Activated CD8-positive, alpha-beta T cell treated with anti-CD3 and anti-CD28 coated beads for 36 hours (primary cell): ENCODE measurements around the gene DIPK1A. TPM values are rescaled to one million over a fixed set of nuclear protein-coding genes. Genes with fewer than 3 reads are reported as not detected.
"Not testable (repeated sequence)": the region's sequence is repeated elsewhere in the genome, so short reads cannot be mapped to it uniquely, and the experiment has no call there.

Experiments used
- ATAC-seq: fragments of 200-7000 bp; cut with Tn5 transposase; one replicate; pipeline ENCODE4 v1.10.0; 2021; ENCODE audit warnings: mild to moderate bottlenecking, moderate library complexity
- CTCF ChIA-PET: fragments of 350-600 bp; sonication (Branson Sonifier 250); formaldehyde crosslinking; loops from one replicate; lab custom pipeline; 2021; ENCODE audit warnings: antibody characterized with exemption; lab: Charles Lee
- POLR2A ChIA-PET: fragments of 350-600 bp; sonication (Branson Sonifier 250); formaldehyde crosslinking; loops from one replicate; lab custom pipeline; 2021; ENCODE audit warnings: antibody characterized with exemption; lab: Charles Lee
- DNase-seq: peaks from one replicate; pipeline ENCODE4 v3.0.0-alpha.2; 2020
- H3K27ac Mint-ChIP-seq: one replicate; pipeline ENCODE4 v1.8.0; 2021; ENCODE audit warnings: mild to moderate bottlenecking, mixed read lengths
- H3K27me3 Mint-ChIP-seq: one replicate; pipeline ENCODE4 v1.8.0; 2021; ENCODE audit warnings: mixed read lengths
- H3K36me3 Mint-ChIP-seq: one replicate; pipeline ENCODE4 v1.8.0; 2021; ENCODE audit warnings: low read depth, mixed read lengths
- H3K4me1 Mint-ChIP-seq: one replicate; pipeline ENCODE4 v1.8.0; 2021; ENCODE audit warnings: low read depth, mixed read lengths
- H3K4me3 Mint-ChIP-seq: one replicate; pipeline ENCODE4 v1.8.0; 2021; ENCODE audit warnings: mild to moderate bottlenecking, moderate library complexity, mixed read lengths
- H3K9me3 Mint-ChIP-seq: one replicate; pipeline ENCODE4 v1.8.0; 2021; ENCODE audit warnings: mixed read lengths
- intact Hi-C: fragments of 100-400 bp; cut with micrococcal nuclease; formaldehyde crosslinking; loops from one replicate; pipeline ENCODE4 v1.10.0; 2022
- total RNA-seq, 2 experiments: library from RNA; stranded (reverse); gene quantifications; one replicate each; pipeline ENCODE4 v1.2.3, GENCODE V29; 2021
- TF ChIP-seq, protein P1 (sequence below): fragments of 200-600 bp; IDR thresholded peaks from one replicate; pipeline ENCODE4 v1.8.0; 2022; ENCODE audit warnings: antibody characterized with exemption, mild to moderate bottlenecking

The DIPK1A gene
- total RNA-seq, 2 experiments from 2014 or later: 8.1 to 9.0 TPM

DNA sequence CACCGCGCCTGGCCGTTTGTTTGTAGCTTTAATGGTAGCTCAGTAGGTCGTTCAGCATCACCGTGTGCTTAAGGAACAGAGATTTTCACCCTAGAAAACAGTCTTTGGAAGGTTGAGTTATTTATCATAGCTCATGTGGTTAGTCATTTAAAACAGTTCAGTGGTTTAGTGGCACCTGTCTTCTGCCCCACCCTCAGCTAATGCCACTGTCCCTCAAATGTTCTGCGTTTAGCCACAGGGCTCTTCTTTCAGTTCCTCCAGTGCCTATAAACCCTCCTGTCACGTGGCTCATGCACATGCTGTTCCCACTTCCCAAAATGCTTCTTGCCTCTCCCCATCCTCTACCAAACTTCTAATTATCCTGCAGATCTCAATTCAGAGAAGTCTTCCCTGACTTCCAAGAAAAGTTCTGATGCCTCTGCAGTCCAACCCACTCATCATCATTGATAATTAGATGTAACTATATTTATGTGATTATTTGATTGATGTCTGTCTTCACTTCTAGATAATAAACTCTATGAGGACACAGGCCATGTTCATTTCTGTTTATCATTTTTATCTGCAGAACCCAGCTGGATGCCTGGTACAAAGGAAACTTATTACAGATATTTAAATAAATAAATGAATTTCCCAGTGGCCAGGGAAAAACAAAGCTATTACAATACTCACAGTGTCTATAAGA, 14.4 kb upstream of the DIPK1A start:
- Mint-ChIP-seq H3K9me3 (no peaks in the 10 kb centered on the region), H3K36me3 (no peaks in the 10 kb centered on the region), H3K27ac (peak overlapping the region; percentile 95), H3K27me3 (no peaks in the 10 kb centered on the region), H3K4me3 (no peak overlapping the region), H3K4me1 (peaks cover 73% of the 10 kb centered on the region)
- intact Hi-C loops: no loop called here
- POLR2A ChIA-PET: interaction anchor here (0.6 to 2.1 kb wide), 4 partner anchors 10 to 194 kb away, joined by 3 to 21 read pairs (median 4); partner anchors contain the start of gene DIPK1A
- CTCF ChIA-PET: interaction anchor here (0.9 to 22.8 kb wide), 9 partner anchors 7 to 144 kb away, joined by 3 to 492 read pairs (median 4); partner anchors contain the start of gene RPL5
- DNase-seq (peak; percentile 48), ATAC-seq (peak; percentile 12)
- TF ChIP-seq, protein P1, sequence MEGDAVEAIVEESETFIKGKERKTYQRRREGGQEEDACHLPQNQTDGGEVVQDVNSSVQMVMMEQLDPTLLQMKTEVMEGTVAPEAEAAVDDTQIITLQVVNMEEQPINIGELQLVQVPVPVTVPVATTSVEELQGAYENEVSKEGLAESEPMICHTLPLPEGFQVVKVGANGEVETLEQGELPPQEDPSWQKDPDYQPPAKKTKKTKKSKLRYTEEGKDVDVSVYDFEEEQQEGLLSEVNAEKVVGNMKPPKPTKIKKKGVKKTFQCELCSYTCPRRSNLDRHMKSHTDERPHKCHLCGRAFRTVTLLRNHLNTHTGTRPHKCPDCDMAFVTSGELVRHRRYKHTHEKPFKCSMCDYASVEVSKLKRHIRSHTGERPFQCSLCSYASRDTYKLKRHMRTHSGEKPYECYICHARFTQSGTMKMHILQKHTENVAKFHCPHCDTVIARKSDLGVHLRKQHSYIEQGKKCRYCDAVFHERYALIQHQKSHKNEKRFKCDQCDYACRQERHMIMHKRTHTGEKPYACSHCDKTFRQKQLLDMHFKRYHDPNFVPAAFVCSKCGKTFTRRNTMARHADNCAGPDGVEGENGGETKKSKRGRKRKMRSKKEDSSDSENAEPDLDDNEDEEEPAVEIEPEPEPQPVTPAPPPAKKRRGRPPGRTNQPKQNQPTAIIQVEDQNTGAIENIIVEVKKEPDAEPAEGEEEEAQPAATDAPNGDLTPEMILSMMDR: no peak

DNA sequence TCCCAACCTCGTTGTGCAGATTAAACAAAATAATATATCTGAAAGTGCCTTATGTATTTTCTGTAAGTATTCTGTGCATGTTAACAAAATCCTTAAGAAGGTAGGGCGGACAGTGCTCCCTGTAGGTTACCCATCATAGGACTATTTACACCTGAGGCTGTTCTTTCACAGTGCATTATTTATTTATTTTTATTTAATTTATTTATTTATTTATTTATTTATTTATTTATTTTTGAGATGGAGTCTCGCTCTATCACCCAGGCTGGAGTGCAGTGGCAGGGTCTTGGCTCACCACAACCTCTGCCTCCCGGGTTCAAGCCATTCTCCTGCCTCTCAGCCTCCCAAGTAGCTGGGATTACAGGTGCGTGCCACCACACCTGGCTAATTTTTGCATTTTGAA, 12.8 kb upstream of the DIPK1A start:
- ATAC-seq, H3K4me3 Mint-ChIP-seq, intact Hi-C loops, DNase-seq, H3K9me3 Mint-ChIP-seq, H3K27me3 Mint-ChIP-seq, H3K36me3 Mint-ChIP-seq: not testable (repeated sequence)
- H3K4me1 Mint-ChIP-seq: peaks cover 68% of the 10 kb centered on the region
- H3K27ac Mint-ChIP-seq: peak overlapping the region; percentile 94
- ChIA-PET POLR2A (interaction anchor here (1.8 kb wide), 1 partner anchor 12 kb away, joined by 9 read pairs; the partner anchor contains the start of gene DIPK1A), CTCF (interaction anchor here (0.8 to 22.8 kb wide), 3 partner anchors 16 to 115 kb away, joined by 3 to 492 read pairs (median 5); no protein-coding TSS in a partner anchor)

DNA sequence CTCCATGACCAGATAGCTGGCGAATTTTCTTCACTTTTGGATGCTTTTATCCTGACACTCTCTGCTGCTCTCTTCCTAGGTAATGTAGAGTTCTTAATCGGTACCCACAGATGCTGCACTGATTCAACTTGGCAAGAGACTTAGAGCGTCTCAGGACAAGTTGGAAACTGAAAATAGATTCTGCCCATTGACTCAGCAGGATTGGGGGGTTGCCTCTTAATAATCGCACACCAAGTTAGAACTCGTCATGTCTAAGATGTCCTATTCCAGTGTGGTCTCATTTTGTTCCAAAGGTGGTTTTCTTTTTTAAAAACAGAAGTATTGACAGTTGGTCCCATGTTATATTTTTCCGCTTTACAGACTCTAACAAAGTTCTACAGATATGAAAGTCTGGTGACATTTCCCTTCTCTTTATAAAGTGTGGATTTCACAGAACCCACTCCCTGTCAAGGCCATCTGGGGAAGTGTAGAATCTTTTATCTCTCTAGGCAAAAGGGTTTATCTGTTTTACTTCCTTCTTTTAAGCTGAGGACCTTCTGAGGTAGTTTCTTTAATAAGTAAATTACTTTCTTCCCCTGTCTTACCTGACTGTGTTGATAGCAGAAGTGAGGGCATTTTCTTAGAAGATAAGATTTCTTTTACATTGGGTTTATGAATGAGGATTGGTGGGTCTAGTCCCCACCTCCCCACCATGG, 12.1 kb upstream of the DIPK1A start:
- H3K9me3 Mint-ChIP-seq: no peaks in the 10 kb centered on the region
- no peaks in the 10 kb centered on the region for H3K36me3 Mint-ChIP-seq
- intact Hi-C loops: loop anchor here (1.0 kb wide), 1 partner anchor 8 kb away; no protein-coding TSS in a partner anchor
- ATAC-seq (peak; percentile 65), DNase-seq (peak; percentile 60)
- POLR2A ChIA-PET: interaction anchor here (1.8 kb wide), 1 partner anchor 12 kb away, joined by 9 read pairs; the partner anchor contains the start of gene DIPK1A
- CTCF ChIA-PET: interaction anchor here (0.8 to 22.8 kb wide), 5 partner anchors 11 to 114 kb away, joined by 3 to 492 read pairs (median 5); no protein-coding TSS in a partner anchor
- H3K27me3 Mint-ChIP-seq: no peaks in the 10 kb centered on the region
- TF ChIP-seq, protein P1: no peak
- H3K27ac Mint-ChIP-seq: peak overlapping the region; percentile 94
- peak overlapping the region; percentile 22 for H3K4me3 Mint-ChIP-seq
- peaks cover 68% of the 10 kb centered on the region for H3K4me1 Mint-ChIP-seq

DNA sequence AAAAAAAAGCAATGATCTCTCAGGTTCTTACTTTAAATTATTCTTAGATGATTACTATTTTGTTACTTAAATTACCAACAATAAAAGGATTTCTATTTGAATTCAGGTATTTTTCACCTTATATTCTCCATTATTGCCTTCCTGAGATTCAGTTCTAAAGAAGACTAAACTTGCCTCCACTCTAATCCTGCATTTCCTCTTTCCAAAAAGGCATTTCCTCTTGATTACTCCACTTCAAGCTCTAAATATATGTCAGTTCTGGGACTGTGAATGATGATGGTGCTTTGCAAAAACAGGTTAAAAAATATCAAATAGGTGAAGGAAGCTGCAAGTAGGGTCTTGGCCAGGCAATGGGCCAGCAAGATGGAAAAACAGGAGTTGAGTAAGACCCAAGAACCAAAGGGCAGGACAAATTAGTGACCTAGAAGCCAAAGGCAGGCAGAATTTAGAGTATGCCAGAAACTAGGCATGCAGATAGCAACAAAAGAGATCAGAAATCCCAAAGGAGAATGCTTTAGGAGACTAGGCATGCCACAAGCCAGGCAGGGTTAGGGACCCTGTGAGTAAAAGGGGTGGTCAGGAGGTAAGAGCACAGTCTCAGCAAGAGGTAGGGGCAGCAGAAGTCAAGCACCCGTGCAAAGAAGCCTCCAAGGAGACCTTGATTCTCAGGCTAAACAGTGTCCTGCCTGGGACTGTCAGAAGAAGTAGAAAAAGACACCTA, 11.3 kb upstream of the DIPK1A start:
- Mint-ChIP-seq H3K4me1 (peaks cover 68% of the 10 kb centered on the region), H3K9me3 (no peaks in the 10 kb centered on the region), H3K27ac (peak overlapping the region; percentile 94), H3K27me3 (no peaks in the 10 kb centered on the region), H3K4me3 (no peak overlapping the region), H3K36me3 (no peaks in the 10 kb centered on the region)
- POLR2A ChIA-PET: interaction anchor here (1.8 kb wide), 1 partner anchor 11 kb away, joined by 9 read pairs; the partner anchor contains the start of gene DIPK1A
- intact Hi-C loops: loop anchor here (1.0 kb wide), 1 partner anchor 9 kb away; no protein-coding TSS in a partner anchor
- TF ChIP-seq, protein P1: no peak
- CTCF ChIA-PET: interaction anchor here (1.5 to 22.8 kb wide), 3 partner anchors 10 to 89 kb away, joined by 5 to 492 read pairs (median 7); no protein-coding TSS in a partner anchor
- DNase-seq (no peak), ATAC-seq (no peak)

DNA sequence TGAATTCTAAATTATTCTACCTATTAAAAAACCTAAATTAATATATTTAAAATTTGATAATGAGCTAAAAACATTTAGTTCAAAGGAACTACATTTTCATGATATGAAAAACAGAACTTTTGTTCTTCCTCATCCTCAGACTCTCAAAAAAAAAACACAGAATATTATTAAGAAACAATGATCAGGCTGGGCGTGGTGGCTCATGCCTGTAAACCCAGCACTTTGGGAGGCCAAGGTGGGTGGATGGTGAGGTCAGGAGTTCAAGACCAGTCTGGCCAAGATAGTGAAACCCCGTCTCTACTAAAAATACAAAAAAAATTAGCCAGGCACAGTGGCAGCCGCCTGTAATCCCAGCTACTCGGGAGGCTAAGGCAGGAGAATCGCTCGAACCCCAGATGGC, 10.7 kb upstream of the DIPK1A start:
- CTCF ChIA-PET: interaction anchor here (1.5 to 22.8 kb wide), 3 partner anchors 9 to 90 kb away, joined by 5 to 492 read pairs (median 7); no protein-coding TSS in a partner anchor
- POLR2A ChIA-PET, H3K27me3 Mint-ChIP-seq, H3K27ac Mint-ChIP-seq, ATAC-seq, H3K9me3 Mint-ChIP-seq, DNase-seq, H3K4me3 Mint-ChIP-seq, H3K36me3 Mint-ChIP-seq, intact Hi-C loops: not testable (repeated sequence)
- H3K4me1 Mint-ChIP-seq: peaks cover 62% of the 10 kb centered on the region
